Measurements from ENCODE around the gene SGCD. TPM values are rescaled to one million over a fixed set of nuclear protein-coding genes. Genes with fewer than 3 reads are reported as not detected.

Gene SGCD
- total RNA-seq, 1 donor from 2014 or later = 8.8 TPM

DNA sequence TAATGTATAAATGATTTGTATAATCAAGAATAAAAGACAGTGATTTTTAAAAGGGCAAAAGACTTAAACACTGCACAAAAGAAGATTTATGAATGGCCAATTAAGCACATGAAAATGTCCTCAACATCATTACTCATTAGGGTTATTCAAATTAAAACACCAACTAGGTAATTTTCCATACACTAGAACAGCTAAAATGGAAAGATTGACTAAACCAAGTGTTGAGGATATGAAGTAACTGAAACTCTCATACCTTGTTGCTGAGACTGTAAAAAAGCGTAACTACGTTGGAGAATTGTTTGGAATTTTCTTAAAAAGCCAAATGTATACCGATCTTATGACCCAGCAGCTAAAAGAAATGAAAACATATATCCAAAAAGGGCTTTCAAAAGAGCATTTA lies 144.9 kb downstream of the SGCD start:
- Mint-ChIP-seq H3K27ac (no peak overlapping the region), H3K27me3 (no peaks in the 10 kb centered on the region), H3K4me3 (no peak overlapping the region), H3K9me3 (no peaks in the 10 kb centered on the region), H3K4me1 (ENCODE audit: unreplicated experiment) (peaks cover 19% of the 10 kb centered on the region), H3K36me3 (no peaks in the 10 kb centered on the region)
- no peak for DNase-seq (ENCODE audit: extremely low spot score, unreplicated experiment)
- TF ChIP-seq, protein P1, sequence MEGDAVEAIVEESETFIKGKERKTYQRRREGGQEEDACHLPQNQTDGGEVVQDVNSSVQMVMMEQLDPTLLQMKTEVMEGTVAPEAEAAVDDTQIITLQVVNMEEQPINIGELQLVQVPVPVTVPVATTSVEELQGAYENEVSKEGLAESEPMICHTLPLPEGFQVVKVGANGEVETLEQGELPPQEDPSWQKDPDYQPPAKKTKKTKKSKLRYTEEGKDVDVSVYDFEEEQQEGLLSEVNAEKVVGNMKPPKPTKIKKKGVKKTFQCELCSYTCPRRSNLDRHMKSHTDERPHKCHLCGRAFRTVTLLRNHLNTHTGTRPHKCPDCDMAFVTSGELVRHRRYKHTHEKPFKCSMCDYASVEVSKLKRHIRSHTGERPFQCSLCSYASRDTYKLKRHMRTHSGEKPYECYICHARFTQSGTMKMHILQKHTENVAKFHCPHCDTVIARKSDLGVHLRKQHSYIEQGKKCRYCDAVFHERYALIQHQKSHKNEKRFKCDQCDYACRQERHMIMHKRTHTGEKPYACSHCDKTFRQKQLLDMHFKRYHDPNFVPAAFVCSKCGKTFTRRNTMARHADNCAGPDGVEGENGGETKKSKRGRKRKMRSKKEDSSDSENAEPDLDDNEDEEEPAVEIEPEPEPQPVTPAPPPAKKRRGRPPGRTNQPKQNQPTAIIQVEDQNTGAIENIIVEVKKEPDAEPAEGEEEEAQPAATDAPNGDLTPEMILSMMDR (conservative IDR thresholded peaks at IDR 0.05) = no peak

DNA sequence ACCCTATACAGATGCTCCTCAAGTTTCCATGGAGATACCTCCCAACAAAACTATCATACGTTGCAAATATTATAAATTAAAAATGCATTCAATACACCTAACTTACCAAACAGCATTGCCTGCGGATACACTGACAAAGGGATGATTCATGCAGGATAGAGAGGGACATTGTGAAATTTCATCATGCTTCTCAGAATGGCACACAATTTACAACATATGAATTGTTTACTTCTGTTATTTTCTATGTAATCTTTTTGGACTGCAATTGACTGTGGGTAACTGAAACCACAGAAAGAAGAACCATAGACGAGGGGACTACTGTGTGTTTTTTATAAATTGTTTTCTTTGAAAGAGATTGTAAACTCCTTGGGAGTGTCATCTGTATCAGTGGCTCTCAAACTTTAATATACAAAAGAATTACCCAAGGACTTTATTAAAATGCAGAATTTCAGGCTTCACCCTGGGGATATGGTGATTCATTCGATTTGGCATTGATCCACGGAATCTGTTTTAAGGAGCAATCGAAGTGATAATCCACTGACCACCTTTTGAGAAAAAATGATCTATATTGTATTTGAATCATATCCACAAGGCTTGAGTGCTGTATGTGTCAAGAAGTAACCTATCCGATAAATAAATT lies 146.4 kb downstream of the SGCD start:
- Mint-ChIP-seq H3K4me3 (no peak overlapping the region), H3K27ac (no peak overlapping the region), H3K36me3 (no peaks in the 10 kb centered on the region), H3K27me3 (no peaks in the 10 kb centered on the region), H3K9me3 (no peaks in the 10 kb centered on the region), H3K4me1 (ENCODE audit: unreplicated experiment) (peaks cover 21% of the 10 kb centered on the region)
- DNase-seq (ENCODE audit: extremely low spot score, unreplicated experiment) = no peak
- TF ChIP-seq, protein P1 (conservative IDR thresholded peaks at IDR 0.05) = no peak

DNA sequence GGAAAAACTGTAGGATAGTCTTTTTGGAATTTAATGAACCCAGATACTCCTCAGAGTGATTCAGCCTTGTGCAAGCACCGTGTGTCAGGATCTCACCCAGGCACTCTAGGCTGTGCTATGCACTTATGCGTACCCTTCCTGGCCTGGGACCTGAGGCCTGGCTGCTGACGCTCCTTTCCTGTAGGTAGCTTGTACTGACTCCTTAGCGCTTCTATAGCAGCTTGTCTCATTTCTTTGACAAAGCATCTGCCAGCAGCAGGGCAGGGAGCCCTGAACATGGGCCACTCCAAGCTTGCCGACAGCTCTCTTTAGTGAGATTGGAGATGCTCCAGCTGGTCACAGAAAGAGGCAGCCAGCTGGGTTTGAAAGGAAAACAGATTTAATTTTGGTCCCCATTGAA lies 147.3 kb downstream of the SGCD start:
- H3K9me3 Mint-ChIP-seq = no peaks in the 10 kb centered on the region
- H3K4me1 Mint-ChIP-seq (ENCODE audit: unreplicated experiment) = peaks cover 21% of the 10 kb centered on the region
- DNase-seq (ENCODE audit: extremely low spot score, unreplicated experiment) = no peak
- no peak overlapping the region for H3K27ac Mint-ChIP-seq
- H3K4me3 Mint-ChIP-seq = no peak overlapping the region
- H3K27me3 Mint-ChIP-seq = no peaks in the 10 kb centered on the region
- TF ChIP-seq, protein P1 (conservative IDR thresholded peaks at IDR 0.05) = no peak
- H3K36me3 Mint-ChIP-seq = no peaks in the 10 kb centered on the region

DNA sequence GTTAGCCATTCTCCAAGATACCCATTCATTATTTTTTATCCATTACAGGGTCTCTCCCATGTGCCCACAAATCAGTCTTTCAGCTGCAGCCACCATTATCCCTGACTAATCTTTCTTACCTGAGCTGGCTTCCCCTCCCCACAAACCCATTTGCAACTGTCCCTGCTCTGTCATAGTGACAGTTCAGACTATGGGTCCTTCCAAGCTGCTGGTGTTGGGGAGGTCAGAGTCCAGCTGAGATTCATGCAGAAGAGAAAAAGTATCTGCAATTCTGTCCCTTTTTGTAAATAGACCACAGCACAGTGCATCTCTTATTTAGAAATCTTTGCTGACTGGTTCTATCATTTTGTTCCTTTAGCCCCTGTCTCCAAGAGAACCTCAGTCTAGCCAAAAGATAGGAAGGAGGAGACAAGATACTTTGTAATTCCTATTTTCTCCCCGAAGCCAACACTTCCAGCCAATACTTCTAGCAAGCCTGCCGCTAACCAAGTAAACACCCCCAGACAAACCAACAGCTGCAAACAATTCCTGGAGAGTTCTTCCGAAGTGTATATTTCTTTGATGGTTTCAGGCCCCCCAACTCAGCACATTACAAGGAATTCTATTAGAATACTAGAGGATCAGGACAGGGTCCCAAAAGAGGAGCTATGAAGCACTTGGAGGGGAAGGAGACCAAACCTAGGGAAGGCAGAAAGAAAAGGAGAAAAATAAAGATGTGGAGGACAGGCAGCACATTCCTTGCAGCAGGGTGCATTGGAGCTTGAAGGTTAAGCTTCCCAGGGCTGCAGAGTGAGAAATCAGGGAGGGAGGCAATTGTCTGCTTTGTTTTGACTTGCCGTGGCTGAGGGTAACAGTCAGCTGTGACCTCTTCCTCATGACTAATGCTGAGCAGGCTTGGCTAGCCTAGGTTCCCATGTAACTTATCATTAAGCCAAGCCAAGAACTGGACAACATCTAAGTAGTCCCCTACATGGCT lies 148.5 kb downstream of the SGCD start:
- TF ChIP-seq, protein P1 (conservative IDR thresholded peaks at IDR 0.05) = no peak
- no peak for DNase-seq (ENCODE audit: extremely low spot score, unreplicated experiment)
- H3K36me3 Mint-ChIP-seq = no peaks in the 10 kb centered on the region
- no peaks in the 10 kb centered on the region for H3K27me3 Mint-ChIP-seq
- no peak overlapping the region for H3K27ac Mint-ChIP-seq
- H3K4me1 Mint-ChIP-seq (ENCODE audit: unreplicated experiment) = peaks cover 21% of the 10 kb centered on the region
- no peaks in the 10 kb centered on the region for H3K9me3 Mint-ChIP-seq
- H3K4me3 Mint-ChIP-seq = no peak overlapping the region

DNA sequence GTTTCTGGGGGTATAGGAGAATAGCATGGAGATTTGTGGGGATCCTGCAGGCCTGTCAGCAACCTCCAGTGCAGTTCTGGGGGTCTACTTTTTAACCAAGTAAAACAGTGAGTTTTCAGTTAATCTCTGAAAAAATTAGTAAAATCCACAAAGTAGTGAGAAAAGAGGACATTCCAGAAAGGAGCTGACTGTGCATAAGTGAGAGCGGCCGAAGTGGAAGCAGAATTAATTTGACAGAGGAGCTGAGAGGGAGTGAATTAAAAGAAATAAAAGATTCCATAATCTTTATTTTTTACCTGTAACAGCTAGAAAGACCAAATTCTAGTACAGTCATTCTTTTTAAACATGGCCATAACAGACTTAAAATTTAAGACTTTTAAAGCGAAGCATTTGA lies 149.2 kb downstream of the SGCD start:
- Mint-ChIP-seq H3K4me1 (ENCODE audit: unreplicated experiment) (peaks cover 21% of the 10 kb centered on the region), H3K36me3 (no peaks in the 10 kb centered on the region), H3K27me3 (no peaks in the 10 kb centered on the region), H3K4me3 (no peak overlapping the region), H3K27ac (no peak overlapping the region), H3K9me3 (no peaks in the 10 kb centered on the region)
- no peak for DNase-seq (ENCODE audit: extremely low spot score, unreplicated experiment)
- TF ChIP-seq, protein P1 (conservative IDR thresholded peaks at IDR 0.05) = no peak

All from type B pancreatic cell (in vitro differentiated cells).